ENCODE measurements around the gene HELZ2.

GRCh38 chr20:63612276-63612931 lies 38.4 kb upstream of the HELZ2 start:
- TF ChIP-seq POLR2AphosphoS5 (IDR thresholded peaks at IDR 0.05; ENCODE audit: insufficient read depth in 1 of 2, low read depth in 1 of 2) (no peak), POLR2A (IDR thresholded peaks at IDR 0.05) (no peak)
- TF ChIP-seq, protein P1, sequence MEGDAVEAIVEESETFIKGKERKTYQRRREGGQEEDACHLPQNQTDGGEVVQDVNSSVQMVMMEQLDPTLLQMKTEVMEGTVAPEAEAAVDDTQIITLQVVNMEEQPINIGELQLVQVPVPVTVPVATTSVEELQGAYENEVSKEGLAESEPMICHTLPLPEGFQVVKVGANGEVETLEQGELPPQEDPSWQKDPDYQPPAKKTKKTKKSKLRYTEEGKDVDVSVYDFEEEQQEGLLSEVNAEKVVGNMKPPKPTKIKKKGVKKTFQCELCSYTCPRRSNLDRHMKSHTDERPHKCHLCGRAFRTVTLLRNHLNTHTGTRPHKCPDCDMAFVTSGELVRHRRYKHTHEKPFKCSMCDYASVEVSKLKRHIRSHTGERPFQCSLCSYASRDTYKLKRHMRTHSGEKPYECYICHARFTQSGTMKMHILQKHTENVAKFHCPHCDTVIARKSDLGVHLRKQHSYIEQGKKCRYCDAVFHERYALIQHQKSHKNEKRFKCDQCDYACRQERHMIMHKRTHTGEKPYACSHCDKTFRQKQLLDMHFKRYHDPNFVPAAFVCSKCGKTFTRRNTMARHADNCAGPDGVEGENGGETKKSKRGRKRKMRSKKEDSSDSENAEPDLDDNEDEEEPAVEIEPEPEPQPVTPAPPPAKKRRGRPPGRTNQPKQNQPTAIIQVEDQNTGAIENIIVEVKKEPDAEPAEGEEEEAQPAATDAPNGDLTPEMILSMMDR (IDR thresholded peaks at IDR 0.05): no peak

Data from vagina (tissue), 2 donors.